ENCODE results near the gene SLC51B.
A peak's percentile ranks its signal among the peaks of the same experiment; 100 is the strongest.
"Not testable (repeated sequence)": the region's sequence is repeated elsewhere in the genome, so short reads cannot be mapped to it uniquely, and the experiment has no call there.

The SLC51B gene

GRCh38 chr15:65085990-65086679 lies 40.9 kb downstream of the SLC51B start:
- DNase-seq: no peak

GRCh38 chr15:65086680-65087111 lies 41.5 kb downstream of the SLC51B start:
- DNase-seq: no peak

GRCh38 chr15:65087411-65087810 lies 42.2 kb downstream of the SLC51B start:
- no peak for DNase-seq

- DNase-seq: no peak
These were observed 42.9 kb downstream of the SLC51B start for GRCh38 chr15:65087873-65088642.

GRCh38 chr15:65088643-65089021 lies 43.4 kb downstream of the SLC51B start:
- no peak for DNase-seq

GRCh38 chr15:65089206-65089824 lies 44.1 kb downstream of the SLC51B start:
- DNase-seq: no peak

GRCh38 chr15:65091946-65092770 lies 47.0 kb downstream of the SLC51B start:
- no peak for DNase-seq

- DNase-seq: no peak
These were observed 48.0 kb downstream of the SLC51B start for GRCh38 chr15:65092911-65093792.

- not testable (repeated sequence) for DNase-seq
These were observed 48.6 kb downstream of the SLC51B start for GRCh38 chr15:65093793-65094170.

- DNase-seq: no peak
These were observed 49.3 kb downstream of the SLC51B start for GRCh38 chr15:65094294-65094995.

- no peak for DNase-seq
These were observed 50.0 kb downstream of the SLC51B start for GRCh38 chr15:65095011-65095746.

- no peak for DNase-seq
These were observed 50.5 kb downstream of the SLC51B start for GRCh38 chr15:65095747-65096104.

- no peak for DNase-seq
These were observed 51.5 kb downstream of the SLC51B start for GRCh38 chr15:65096481-65097385.

GRCh38 chr15:65097651-65098263 lies 52.6 kb downstream of the SLC51B start:
- DNase-seq: no peak

GRCh38 chr15:65099336-65099735 lies 54.1 kb downstream of the SLC51B start:
- DNase-seq: no peak

- not testable (repeated sequence) for DNase-seq
These were observed 54.6 kb downstream of the SLC51B start for GRCh38 chr15:65099801-65100200.

GRCh38 chr15:65100442-65100841 lies 55.3 kb downstream of the SLC51B start:
- DNase-seq: no peak

- DNase-seq: peak; percentile 59
These were observed 56.3 kb downstream of the SLC51B start for GRCh38 chr15:65101411-65101890.
